Activated CD4-positive, alpha-beta T cell treated with anti-CD3 and anti-CD28 coated beads, Interleukin-2, amount 50 U/mL, for 24 hours (primary cell): Measurements from ENCODE around the gene PAK2.
"Not testable (repeated sequence)": the region's sequence is repeated elsewhere in the genome, so short reads cannot be mapped to it uniquely, and the experiment has no call there.

Experiments used
- DNase-seq, 2 donors: peaks; one replicate each; pipeline ENCODE4 v3.0.0-alpha.2; 2020; ENCODE audit warnings: low read depth in 1 of 2, low spot score in 1 of 2

The PAK2 gene

GRCh38 chr3:196739671-196740480 is at the start of gene PAK2:
TSS of gene PAK2 (plus strand) at chr3:196739857. CDS start at chr3:196782647, 42,790 bp downstream.
- DNase-seq, result peak; percentile 69 to 85

DNA sequence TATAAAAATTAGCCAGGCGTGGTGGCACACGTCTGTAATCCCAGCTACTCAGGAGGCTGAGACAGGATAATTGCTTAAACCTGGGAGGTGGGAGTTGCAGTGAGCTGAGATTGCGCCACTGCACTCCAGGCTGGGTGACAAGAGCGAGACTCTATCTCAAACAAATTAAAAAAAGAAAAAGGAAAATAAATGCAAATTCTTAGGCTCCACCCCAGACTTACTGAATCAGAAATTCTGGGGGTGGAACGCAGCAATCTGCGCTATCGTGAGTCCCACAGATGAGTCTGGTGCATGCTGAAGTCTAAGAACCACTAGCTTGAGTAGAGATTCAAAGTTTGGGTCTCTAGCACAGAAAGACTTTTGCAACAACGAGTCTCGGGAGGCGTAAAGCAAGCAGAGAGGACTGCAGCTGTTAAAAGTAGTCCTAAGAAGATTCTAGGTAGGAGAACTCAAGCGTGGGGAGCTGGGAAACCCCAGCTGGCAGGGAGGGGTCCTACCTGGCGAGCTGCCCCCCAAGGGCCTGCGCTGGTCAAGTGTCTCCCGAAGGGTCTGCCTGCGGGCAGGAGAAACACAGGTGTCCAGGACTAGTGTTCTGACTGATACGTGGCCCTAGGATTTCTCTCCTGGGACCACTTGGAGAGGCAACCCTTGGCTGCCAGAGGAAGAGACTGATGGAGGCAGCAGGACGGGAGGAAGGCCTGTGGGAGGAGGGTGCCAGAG is 49.6 kb upstream of the PAK2 start:
- no peak for DNase-seq

DNA sequence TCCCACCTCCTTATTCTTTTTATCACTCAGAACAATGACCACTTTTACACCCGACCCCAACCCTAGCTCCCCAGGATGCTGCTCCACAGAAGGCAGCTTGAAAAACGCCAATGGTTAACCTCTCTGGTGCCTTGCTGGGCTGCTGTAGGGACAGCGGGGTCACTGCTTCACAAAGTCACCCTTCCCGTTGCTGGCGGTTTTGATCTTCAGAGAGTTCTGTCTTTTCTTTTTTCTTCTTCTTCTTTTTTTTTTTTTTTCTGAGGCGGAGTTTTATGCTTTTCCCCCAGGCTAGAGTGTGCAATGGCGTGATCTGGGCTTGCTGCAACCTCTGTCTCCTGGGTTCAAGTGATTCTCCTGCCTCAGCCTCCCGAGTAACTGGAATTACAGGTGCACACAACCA is 48.3 kb upstream of the PAK2 start:
- no peak for DNase-seq

DNA sequence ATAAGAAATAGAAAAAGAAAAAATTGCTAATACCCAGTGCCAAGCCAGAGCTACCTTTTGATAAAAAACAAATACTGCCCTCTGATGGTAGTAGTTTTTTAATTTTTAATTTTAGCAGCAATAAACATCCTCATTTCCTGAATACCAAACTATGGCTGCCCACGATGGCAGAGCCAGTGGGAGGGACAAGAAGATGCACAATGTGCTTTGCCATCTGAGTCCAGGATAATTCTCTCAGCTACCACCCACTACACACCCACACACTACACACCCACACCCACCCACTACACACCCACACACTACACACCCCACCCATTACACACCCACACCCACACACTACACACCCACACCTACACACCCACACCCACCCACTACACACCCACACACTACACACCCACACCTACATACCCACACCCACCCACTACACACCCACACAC is 45.4 kb upstream of the PAK2 start:
- no peak for DNase-seq

GRCh38 chr3:196694941-196695848 is 44.5 kb upstream of the PAK2 start:
- peak in 1 of 2 donors; percentile 13 for DNase-seq

- no peak for DNase-seq
Measured at GRCh38 chr3:196695849-196696226, 43.8 kb upstream of the PAK2 start.

GRCh38 chr3:196697270-196697669 is 42.4 kb upstream of the PAK2 start:
- no peak for DNase-seq

DNA sequence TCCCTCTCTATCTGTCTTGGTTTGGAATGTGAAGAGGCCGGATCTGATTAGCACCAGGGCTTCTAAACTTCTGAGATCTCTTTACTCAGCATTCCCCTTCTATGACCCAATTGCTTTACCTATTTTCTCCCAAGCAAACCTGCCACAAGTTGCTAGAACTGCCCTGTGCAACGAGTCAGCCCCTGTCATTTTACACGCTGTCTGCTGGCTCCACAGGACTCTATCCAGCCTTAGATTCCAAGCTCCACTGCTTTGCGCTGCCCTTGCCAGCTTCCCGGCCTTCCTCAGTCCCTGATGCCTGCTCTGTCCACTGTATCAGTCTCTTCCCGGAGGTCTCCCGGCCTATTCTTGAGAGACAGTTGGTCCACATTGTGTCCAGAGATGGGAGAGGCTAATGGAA is 39.9 kb upstream of the PAK2 start:
- DNase-seq, result no peak

DNA sequence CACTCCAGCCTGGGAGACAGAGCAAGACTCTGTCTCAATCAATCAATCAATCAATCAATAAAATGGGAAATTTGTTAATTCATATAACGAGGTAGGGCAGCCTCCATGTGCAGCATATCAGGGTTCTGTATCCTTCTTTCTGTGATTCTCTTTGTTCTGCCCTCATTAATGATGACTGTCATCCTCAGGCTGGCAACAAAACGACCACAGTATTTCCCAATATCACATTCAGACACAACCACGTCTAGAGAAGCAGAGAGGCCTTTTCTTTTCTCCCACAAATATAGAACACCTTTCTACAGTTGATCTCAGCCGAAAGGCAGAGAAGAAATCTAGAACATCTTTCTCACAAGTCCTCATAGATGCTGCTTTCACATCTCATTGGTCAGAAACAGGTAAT is 38.9 kb upstream of the PAK2 start:
- no peak for DNase-seq

DNA sequence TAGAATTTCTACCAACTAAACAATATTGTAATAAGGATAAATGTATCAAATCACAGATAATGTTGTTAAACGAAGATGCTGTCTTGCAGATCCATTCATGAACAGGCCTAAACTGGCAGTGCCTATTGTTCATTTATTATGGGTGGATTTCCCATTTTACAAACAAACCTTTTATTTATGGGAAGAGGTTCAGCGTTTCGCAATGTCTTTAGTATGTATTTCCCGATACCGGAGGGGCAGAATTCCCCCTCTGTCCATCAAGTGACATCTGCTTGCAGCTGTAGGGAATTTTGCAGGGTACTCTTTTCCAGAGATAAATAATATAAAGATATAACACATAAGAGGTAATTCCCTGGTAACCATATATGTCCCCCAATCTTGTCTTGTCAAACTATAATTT is 33.3 kb upstream of the PAK2 start:
- DNase-seq, result no peak

DNA sequence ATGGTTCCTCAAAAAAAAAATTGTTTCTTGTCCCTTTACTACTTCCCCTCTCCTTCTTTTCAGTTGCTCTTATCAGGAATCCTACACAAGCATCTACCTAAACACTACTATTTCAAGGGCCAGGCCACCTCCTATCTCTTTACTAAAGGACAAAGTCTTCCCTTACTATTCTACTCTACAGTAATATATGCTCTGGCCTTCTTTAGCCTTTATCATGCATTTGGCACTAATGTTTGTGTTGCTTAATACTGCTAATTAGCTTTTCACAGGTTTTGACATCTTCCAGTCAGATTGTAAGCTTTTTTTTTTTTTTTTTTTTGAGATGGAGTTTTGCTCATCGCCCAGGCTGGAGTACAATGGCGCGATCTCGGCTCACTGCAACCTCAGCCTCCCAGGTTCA is 32.9 kb upstream of the PAK2 start:
- DNase-seq, result no peak

GRCh38 chr3:196707566-196707965 is 32.1 kb upstream of the PAK2 start:
- no peak for DNase-seq

DNA sequence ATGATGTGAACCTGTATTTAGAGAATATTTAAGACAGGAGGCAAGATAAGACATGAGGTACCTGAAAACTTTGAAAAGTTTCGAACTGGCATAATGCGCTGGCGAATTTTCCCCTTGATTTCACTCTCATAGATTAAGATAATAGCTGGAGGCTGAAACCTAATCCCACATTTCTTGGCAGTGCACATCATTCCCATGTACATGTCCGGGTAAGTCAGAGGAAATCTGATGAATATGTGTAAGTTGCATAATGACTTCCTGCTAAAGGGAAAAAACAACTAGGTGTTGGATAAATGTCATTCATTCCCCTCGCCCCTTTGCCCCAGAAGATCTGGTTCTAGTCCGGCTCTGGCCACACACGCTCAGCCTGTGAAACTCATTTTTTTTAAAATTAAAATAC is 31.2 kb upstream of the PAK2 start:
- no peak for DNase-seq

- DNase-seq, result peak; percentile 81
Measured at GRCh38 chr3:196711838-196712513, 27.7 kb upstream of the PAK2 start, which contains the start of the genes CEP19 and PIGX. TSS of gene CEP19 (minus strand) at chr3:196712250. CDS start at chr3:196708657, 3,593 bp downstream. TSS of gene PIGX (plus strand) at chr3:196712377.

DNA sequence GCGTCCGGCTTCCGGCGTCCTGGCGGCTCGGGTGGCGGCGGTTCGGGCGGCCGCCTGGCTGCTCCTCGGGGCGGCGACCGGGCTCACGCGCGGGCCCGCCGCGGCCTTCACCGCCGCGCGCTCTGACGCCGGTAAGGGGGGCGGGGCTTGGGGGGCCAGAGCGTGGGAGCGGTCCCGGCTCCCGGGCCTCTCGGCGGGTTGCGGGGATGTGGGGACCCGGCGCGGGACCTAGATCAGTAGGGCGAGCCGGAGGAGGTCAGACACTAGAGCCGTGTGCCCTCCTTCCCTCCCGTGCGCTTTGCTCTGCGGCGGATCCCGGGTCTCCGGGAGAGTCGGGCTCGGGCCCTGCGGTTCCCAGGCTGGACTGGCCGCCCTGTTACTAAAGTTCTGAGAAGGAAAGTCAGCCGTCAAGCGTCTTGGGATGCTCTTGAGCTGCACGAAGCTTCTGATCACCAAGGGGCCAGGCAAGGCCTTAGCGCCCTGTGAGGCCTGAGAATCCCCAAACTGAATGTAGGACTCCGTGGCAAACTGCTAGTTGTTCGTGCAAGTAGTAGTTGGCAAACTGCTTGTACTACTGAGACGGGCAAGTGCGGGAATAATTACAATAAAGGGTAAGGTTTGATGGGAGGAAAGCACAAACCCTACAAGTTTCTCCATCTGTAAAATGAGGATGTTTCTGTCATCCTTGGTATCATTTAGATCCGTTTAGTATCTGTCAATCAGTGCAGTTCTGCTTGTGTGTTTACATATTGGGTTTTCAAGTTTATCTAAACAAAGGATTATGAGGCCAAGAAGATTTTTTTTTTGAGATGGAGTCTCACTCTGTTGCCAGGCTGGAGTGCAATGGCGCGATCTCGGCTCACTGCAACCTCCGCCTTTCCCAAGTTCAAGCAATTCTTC is 26.9 kb upstream of the PAK2 start:
- peak; percentile 47 to 51 for DNase-seq

DNA sequence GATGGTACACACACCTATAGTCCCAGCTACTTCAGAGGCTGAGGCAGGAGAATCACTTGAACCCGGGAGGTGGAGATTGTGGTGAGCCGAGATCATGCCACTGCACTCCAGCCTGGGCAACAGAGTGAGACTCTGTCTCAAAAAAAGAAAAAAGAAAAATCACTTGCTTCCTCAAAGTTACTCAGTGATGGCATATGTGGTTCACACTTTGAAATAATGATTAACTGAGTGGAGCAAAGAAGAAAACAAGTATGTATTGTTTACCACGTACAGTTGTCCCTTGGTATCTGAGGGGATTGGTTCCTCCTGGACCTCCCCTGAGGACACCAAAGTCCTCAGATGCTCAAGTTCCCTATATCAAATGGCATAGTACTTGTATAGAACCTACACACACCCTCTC is 22.5 kb upstream of the PAK2 start:
- not testable (repeated sequence) for DNase-seq

GRCh38 chr3:196721097-196721496 is 18.6 kb upstream of the PAK2 start:
- DNase-seq, result no peak

DNA sequence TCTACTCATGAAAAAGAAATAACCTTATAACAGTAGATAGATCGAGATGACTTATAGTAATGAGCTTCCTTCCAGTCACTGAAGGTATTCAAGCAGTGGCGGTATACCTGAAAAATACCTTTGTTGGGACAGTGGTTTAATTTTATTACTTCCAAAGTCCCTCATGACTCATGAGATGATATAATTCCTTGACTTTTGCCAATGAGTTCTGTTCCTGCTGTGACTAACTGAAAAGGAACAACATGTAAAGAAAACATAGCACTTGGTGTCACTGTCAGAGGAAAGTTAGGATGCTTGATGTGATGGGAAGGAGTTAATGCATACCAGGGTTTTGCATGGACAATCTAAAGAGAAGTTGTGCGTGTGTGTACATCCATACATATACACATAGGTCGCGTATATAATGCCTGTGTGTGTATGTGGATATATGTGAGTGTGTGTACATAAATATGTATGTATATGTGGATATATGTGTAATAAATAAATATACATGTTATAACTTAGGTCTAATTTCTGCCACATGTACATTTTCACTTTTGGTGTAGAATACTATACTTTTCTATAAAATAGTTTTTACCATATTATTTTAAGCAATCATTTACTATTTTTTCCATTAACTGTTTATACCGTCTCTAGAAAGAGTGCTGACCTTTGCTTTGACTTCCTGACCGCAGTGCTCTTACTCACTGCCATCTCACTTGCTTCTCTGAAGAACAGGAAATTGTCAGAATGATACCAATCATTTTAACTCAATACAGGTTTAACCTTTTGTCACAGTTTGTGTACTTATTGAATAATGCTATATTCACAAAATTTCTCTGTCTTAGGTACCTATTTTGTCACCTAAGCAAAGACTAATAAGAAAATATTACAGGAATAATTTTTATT is 12.6 kb upstream of the PAK2 start:
- DNase-seq, result peak in 1 of 2 donors; percentile 5

DNA sequence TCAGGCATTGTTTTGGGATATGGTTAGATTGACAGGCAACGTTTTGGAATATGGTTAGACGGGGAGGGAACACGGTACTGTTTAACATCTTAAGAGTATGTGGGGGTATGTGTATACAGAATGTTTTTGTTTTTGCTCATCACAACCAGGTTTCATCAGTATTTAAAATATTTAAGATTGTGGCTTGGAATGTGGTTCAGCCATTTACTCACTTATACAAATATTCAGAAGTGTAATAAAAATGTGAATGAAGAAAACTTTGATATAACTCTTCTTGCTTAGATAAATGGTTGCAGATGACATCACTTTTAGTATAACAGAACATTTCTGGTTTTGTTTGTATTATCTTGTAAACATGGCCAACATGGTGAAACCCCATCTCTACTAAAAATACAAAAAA is 3.9 kb upstream of the PAK2 start:
- DNase-seq, result no peak
